Activated T-cell treated with anti-CD3 and anti-CD28 coated beads, Interleukin-2, amount 50 U/mL, for 4 hours (primary cell): ENCODE data around the gene MXD4. TPM values are rescaled to one million over a fixed set of nuclear protein-coding genes. Genes with fewer than 3 reads are reported as not detected.
A peak's percentile ranks its signal among the peaks of the same experiment; 100 is the strongest.

Source experiments
- ATAC-seq, 2 donors: fragments of 200-7000 bp; cut with Tn5 transposase; one replicate each; pipeline ENCODE4 v1.10.0; 2021
- DNase-seq: peaks from one replicate; pipeline ENCODE4 v3.0.0-alpha.2; 2020
- H3K27me3 Mint-ChIP-seq: one replicate; pipeline ENCODE4 v1.8.0; 2021; ENCODE audit warnings: low read depth, mixed read lengths
- H3K36me3 Mint-ChIP-seq: one replicate; pipeline ENCODE4 v1.8.0; 2022; ENCODE audit warnings: mixed read lengths; ENCODE audit not compliant: insufficient read depth
- H3K4me1 Mint-ChIP-seq: one replicate; pipeline ENCODE4 v1.8.0; 2021; ENCODE audit warnings: low read depth, mixed read lengths
- H3K4me3 Mint-ChIP-seq: one replicate; pipeline ENCODE4 v1.8.0; 2021; ENCODE audit warnings: mild to moderate bottlenecking, moderate library complexity, mixed read lengths
- H3K9me3 Mint-ChIP-seq: one replicate; pipeline ENCODE4 v1.8.0; 2021; ENCODE audit warnings: mixed read lengths
- total RNA-seq, 3 donors: library from RNA; stranded (reverse); gene quantifications; one replicate each; pipeline ENCODE4 v1.2.1, GENCODE V29; 2021

The MXD4 gene
- total RNA-seq, 3 donors from 2014 or later: 5.1 to 6.3 (median 5.4) TPM

DNA sequence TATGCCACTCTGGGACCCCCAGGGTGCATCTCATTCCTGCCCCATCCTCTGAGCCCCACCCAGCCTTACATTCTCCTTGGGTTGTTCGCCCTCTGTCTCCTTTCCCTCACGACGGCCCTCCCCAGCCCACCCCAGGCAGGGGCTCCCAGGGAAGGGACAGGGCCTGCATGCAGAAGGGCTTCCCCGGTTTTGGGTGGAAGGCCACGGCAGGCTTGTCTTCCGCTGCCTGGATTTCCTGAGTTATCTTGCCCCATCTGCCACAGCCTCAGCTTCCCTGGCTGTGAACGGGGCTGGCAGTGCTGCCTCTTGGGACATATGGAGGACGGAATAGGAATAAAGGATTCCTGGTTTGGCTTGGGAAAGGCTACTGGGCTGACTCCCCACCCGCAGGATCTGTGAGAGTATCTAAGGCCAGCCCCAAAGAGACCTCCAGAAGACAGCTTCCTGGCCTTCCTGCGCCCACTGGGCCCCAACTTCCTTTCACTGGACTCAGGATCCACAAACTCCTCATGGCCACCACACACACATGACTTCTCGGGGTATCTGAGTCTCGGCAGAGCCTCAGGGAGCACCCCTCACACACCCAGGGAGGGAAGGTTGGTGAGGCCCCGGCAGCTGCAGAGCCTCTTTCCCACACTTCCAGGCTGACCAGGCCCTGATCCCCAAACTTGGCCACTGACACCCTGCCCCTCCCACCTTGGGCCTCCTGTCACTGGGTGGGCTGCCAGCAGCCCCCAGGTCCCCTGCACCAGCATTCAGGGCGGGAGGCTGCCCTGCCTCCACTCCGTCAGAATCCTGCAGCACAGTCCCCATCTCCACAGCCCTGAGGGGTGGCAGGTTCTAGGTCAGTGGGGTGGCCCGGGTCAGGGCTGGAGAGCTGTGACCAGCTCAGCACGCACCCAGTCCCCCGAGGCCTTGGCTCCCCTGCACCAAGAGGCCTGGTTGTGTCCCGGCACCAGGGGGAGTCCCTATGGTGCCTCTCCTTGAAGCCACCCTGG is 3.5 kb upstream of the MXD4 start:
- Mint-ChIP-seq H3K9me3 (no peaks in the 10 kb centered on the region), H3K27me3 (no peaks in the 10 kb centered on the region), H3K36me3 (no peaks in the 10 kb centered on the region), H3K4me3 (no peak overlapping the region), H3K4me1 (peaks cover 3% of the 10 kb centered on the region)
- DNase-seq: no peak
- no peak for ATAC-seq

DNA sequence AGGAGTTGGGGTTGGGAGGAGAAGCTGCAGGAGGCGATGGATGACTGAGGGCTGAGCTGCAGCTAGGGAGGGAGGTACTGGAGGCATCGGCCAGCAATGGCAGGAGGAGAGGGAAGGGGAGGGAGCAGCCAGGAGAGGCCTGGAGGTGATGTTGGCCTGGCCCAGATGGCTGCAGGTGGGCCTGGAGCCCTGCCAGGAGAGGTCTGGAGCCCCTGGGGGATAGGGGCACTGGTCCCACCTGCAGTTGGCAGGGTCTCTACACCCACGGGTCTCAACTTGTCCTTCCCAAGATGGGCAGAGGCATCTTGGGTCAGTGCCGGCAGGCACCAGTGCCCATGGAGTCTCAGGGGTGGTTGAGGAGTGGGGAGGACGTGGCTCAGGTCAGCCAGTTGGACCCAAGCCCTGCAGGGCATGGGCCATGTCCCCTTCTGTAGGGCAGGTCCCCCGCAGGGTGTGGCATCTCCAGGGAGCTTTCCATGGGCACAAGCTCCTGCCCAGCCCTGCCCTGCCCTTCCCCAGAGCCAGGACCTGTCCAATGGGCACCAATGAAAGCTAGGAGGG is 2.7 kb upstream of the MXD4 start:
- peaks cover 3% of the 10 kb centered on the region for H3K4me1 Mint-ChIP-seq
- H3K4me3 Mint-ChIP-seq: no peak overlapping the region
- no peaks in the 10 kb centered on the region for H3K9me3 Mint-ChIP-seq

DNA sequence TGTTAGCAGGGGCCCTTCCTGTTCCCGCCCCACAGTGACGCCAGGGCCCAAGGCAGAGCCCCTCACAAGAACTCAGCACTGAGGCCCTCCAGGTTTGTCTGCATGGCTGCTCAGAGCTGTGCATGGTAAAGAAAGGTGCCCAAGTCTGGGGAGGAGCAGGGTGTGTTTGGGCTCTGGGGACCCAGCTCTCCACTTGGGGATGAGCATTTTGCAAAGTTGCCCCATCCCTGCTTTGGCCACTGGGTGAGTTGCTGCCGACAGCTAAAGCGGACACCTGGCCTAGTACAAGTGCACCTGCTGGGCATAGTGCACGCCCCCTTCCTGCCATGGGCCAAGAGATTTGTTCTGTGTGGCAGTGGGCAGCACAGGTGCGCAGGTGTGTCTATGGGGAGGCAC is 2.0 kb upstream of the MXD4 start:
- no peaks in the 10 kb centered on the region for H3K9me3 Mint-ChIP-seq
- H3K36me3 Mint-ChIP-seq: no peaks in the 10 kb centered on the region
- DNase-seq (no peak), ATAC-seq (no peak)
- H3K27me3 Mint-ChIP-seq: no peaks in the 10 kb centered on the region
- H3K4me1 Mint-ChIP-seq: peaks cover 3% of the 10 kb centered on the region
- no peak overlapping the region for H3K4me3 Mint-ChIP-seq

More for the DNA sequence above, 2.7 kb upstream of the MXD4 start:
- Mint-ChIP-seq H3K36me3 (no peaks in the 10 kb centered on the region), H3K27me3 (no peaks in the 10 kb centered on the region)
- DNase-seq (no peak), ATAC-seq (no peak)

DNA sequence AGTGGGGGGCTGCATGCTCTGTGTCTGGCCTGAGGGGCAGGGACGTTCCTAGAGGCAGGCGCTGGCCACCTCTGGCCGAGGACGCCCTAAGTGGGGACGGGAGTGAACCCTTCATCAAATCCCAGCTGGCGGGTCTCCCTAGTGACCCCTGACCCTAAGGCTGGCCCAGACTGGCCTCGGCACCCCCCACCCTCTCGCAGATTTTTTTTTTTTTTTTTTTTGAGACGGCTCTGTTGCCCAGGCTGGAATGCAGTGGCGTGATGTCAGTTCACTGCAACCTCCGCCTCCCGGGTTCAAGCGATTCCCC is 988 bp upstream of the MXD4 start:
- Mint-ChIP-seq H3K36me3 (no peaks in the 10 kb centered on the region), H3K4me1 (peaks cover 3% of the 10 kb centered on the region), H3K27me3 (no peaks in the 10 kb centered on the region), H3K9me3 (no peaks in the 10 kb centered on the region), H3K4me3 (peak overlapping the region; percentile 65)
- ATAC-seq: no peak
- DNase-seq: no peak

DNA sequence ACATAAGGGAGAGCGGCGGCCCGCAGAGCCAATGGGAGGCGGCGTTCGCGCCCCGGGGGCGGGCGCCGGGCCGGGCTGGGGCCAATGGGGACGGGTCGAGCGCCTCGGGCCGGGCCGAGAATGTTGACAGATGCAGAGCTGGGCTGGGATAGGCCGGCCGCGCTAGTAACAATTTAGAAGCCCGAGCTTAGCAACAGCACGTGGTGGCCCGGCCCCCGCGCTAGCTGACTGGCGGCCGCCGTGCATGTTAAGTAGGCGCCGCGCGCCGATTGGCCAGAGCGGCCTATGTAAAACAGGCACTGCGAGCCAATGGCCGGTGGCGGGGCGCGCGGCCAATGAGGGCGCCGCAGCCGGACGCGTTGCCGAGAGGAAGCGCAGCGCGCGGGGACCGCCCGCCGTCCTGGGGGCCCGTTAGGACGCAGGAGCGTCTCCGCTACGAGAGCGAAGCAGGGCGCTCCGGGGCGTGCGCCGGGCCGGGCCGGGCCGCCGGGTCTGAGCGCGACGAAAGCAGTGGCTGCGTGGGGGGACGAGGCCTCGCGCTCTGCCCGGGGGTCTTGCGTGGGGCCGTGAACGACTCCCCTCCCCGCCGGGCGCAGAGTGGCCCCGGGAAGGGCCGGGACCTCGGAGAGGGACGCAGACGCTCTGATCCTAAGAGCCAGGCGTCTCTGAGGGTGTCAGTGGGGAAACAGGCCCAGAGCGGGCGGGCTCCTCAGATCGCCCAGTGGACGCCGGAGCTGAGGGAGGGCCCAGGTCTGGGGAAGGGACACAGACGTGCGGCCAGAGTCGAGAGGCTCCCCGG is 435 bp upstream of the MXD4 start:
- H3K4me1 Mint-ChIP-seq: peaks cover 3% of the 10 kb centered on the region
- H3K36me3 Mint-ChIP-seq: no peaks in the 10 kb centered on the region
- peak overlapping the region; percentile 68 for H3K4me3 Mint-ChIP-seq
- DNase-seq (peak; percentile 95), ATAC-seq (peak; percentile 91)
- H3K27me3 Mint-ChIP-seq: no peaks in the 10 kb centered on the region
- no peaks in the 10 kb centered on the region for H3K9me3 Mint-ChIP-seq

DNA sequence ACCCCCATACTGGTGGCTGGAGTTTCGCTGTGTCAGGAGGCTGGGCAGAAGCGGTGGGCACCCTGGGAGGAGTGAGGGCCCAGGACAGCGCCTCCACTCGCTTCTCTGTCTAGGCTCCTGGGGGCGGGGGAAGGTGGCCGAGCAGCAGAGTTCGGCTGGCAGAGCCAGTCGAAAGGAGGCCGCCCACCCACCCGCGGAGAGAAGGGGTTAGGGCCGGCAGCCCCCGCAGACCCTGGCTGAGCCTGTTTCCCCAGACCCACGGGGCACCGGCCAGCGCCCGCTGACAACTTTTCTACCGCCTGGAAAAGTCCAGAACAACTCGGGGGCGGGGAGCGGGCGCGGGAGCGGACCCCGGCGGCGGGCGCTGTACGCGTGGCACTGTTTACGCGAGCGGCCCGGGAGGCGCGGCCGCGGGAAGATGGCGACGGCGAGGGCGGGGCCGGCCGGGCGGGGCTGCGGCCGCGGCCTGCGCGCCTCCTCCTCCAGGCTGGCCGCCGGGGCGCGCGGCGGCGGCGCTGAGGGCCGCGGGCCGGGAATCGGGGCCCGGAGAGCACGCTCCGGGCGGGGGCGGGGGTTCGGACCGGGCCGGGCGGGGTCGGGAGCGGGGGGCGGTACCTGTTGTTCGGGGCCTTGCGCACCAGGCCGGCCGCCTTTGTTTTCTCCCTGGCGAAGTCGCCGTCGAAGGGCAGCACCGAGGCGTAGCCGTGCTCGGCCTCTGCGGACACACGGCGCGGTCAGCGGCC is 628 bp downstream of the MXD4 start:
- Mint-ChIP-seq H3K4me1 (peaks cover 5% of the 10 kb centered on the region), H3K27me3 (no peaks in the 10 kb centered on the region), H3K36me3 (no peaks in the 10 kb centered on the region), H3K9me3 (no peaks in the 10 kb centered on the region), H3K4me3 (peak overlapping the region; percentile 74)
- ATAC-seq (peak; percentile 44), DNase-seq (peak; percentile 27)

DNA sequence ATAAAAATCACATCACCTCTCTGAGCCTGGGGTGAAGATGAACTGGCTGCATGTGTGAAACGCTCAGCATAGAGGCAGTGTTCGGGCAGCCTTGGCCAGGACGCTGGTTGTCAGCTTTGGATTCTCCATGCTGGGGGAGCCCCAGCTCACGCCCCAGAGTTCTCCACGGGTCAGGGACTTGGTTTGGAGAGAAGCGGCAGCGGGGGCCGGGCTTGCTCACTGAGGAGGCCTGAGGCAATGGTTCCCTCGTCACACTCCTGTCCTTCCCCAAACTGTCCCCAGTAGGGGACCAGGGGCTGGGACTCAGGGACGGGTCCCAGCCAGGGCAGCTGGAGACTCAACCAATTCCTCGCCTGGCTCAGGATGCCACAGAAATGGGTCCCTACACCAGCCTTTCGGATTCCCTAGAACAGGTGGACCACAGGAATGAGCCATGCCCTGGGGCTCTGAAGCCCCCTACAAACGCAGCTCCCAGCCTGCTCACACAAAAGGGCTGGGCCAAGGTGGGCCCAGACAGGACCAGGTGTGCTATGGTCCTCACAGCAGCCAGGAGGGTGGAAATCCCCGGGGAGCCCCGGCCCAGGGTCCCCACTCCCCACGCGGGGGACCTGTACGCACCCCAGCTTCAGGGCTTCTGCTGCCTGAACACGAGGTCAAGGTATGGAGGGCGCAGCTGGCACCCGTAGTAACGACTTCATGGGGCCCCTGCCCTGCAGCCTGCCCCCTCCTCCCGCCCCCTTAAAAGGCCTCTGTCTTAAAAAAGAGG is 1.4 kb downstream of the MXD4 start:
- no peaks in the 10 kb centered on the region for H3K27me3 Mint-ChIP-seq
- peak overlapping the region; percentile 74 for H3K4me3 Mint-ChIP-seq
- H3K9me3 Mint-ChIP-seq: no peaks in the 10 kb centered on the region
- H3K4me1 Mint-ChIP-seq: peaks cover 5% of the 10 kb centered on the region
- ATAC-seq (no peak), DNase-seq (peak; percentile 3)
- no peaks in the 10 kb centered on the region for H3K36me3 Mint-ChIP-seq

DNA sequence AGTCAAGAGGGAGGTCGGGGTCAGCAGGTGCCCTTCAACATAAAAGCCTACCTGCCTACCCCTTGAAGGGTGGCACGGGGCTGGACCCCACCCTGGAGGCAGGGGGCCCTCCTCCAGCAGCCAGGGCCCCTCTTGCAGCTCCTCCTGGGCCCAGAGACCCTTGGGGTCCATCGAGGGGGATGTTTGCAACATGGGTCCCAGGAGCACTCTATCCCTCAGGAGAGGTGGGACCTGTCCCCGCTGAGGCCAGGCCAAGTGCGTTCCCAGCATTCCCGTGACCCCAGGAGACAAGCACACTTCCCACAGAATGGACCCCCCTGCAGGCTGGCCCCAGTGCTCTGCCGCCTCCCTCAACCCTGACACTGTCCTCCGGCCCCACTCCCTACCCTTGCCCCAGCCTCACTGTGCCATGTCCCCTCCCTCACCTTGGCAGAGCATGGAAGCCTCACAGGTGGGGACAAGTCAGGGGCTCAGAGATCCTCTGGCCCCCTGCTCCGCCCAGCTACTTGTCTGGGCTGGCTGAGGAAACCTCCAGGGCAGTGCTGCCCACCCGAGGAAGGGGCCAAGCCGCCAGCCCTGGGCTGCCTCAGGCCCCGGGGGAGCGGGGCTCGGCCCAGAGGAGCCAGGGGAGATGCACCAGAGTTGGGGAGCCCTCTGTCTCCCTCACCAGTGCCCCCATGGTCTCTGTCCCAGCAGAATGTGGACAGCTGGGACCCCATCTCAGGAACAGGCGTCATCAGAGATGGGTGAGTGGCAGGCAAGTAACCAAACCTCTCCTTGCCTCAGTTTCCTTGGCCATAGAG is 2.2 kb downstream of the MXD4 start:
- DNase-seq (peak; percentile 4), ATAC-seq (no peak)
- no peaks in the 10 kb centered on the region for H3K27me3 Mint-ChIP-seq
- peaks cover 7% of the 10 kb centered on the region for H3K4me1 Mint-ChIP-seq
- H3K4me3 Mint-ChIP-seq: peak overlapping the region; percentile 43
- H3K36me3 Mint-ChIP-seq: peaks cover 2% of the 10 kb centered on the region
- H3K9me3 Mint-ChIP-seq: no peaks in the 10 kb centered on the region

DNA sequence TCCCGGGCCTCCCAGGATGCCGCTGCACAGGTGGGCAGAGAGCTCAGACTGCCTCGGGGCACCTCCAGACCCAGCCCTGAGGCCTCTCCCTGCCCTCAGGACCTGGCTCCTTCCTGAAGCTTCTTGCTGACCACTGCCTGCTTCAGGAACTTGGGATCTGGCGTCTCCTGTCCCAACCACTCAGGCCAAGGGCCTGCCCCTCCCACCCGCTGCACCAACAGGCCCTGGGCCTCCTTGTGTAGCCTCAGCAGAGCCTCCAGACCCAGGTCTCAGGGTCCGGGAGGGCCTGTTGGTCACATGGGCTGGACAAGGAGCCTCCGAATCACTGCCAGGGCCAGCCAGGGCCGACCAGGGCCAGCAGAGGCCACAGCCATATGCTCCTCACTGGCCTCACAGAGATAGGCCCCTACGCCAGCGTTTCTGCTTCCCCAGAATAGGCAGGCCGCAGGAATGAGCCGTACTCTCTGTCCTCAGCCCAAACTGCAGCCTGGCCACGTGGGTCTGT is 2.8 kb downstream of the MXD4 start:
- Mint-ChIP-seq H3K27me3 (no peaks in the 10 kb centered on the region), H3K36me3 (peaks cover 8% of the 10 kb centered on the region), H3K4me1 (peaks cover 7% of the 10 kb centered on the region), H3K4me3 (no peak overlapping the region), H3K9me3 (no peaks in the 10 kb centered on the region)
- ATAC-seq (no peak), DNase-seq (no peak)

DNA sequence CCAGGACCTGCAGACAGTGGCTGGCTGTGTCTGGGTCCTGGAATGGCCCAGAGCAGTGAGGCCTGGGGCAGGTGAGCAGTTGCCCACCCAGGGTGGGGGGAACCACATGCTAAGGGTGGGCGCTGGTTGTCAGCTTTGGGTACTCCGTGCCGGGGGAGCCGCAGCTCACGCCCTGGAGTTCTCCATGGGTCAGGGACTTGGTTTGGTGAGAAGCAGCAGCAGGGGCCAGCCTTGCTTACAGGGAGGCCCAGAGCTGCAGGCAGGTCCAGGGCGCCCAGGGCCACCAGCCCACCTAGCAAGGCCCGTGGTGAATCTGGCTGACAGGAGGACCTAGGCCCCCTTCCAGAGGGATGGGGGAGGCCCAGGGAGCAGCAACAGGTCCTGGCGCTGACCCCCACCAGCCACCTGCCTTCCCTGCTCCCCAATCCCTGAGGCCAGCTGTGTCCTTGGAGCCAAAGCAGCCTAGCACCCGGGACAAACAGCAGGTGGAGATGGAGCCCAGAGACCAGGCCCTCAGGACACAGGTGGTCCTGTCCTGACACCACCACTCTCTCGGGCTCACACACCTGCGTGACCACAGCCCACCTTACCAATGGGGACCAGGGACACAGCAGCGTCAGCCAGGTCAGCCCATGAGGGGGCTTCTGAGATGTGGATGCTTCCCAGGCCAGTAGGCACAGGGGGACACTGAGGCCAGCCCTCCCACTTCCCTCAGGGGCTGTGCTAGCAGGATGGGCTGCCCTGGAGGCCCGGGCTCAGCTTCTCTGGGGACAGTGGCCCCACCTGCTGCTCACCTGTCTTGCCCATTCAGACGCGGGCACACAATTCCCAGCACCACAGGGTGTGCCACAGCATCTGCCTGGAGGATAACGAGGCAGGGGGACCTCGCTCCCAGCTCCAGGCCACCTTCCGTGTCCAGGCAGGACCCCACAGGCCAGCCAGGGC is 3.5 kb downstream of the MXD4 start:
- no peak overlapping the region for H3K4me3 Mint-ChIP-seq
- H3K9me3 Mint-ChIP-seq: no peaks in the 10 kb centered on the region
- no peak for ATAC-seq
- H3K36me3 Mint-ChIP-seq: peaks cover 9% of the 10 kb centered on the region
- H3K27me3 Mint-ChIP-seq: no peaks in the 10 kb centered on the region
- peaks cover 7% of the 10 kb centered on the region for H3K4me1 Mint-ChIP-seq
- peak; percentile 3 for DNase-seq

DNA sequence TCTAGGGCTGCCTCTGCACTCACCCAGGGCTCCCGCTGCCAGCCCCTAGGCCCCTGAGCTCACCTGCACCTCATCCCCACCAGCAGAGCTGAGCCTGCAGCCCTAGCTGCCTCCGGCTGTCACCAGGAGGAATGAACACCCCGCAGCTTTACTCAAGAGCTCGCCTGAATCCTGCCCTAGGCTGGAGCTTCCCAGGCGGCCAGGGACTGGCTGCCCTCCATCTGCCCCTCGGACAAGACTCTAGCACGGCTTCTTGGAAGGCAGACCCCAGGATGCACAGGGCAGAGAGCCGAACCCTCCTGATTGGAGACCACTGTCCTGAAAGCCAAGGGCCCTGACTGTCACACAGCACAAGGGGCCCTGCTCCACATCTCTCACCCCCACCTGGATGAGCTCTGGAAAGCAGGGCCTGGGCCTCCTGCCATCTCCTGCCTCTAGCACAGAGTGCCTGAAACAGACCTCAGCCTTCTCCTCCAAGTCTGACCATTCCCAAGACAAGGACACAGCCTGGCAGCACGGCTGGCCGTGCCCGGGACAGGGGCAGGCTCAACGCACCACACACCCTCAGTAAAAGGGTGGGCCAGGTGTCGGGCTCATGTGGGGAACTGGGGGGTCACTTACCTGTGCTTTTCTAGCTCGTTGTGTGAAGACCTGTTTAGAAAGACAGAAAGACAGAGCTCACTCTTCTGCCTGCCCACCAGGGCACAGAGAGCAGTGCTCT is 4.4 kb downstream of the MXD4 start:
- DNase-seq: peak; percentile 2
- no peaks in the 10 kb centered on the region for H3K27me3 Mint-ChIP-seq
- H3K36me3 Mint-ChIP-seq: peaks cover 9% of the 10 kb centered on the region
- no peaks in the 10 kb centered on the region for H3K9me3 Mint-ChIP-seq
- ATAC-seq: no peak
- peaks cover 4% of the 10 kb centered on the region for H3K4me1 Mint-ChIP-seq
- H3K4me3 Mint-ChIP-seq: no peak overlapping the region
